ENCODE data around the gene SFXN1.

- TF ChIP-seq CTCF (conservative IDR thresholded peaks at IDR 0.05; ENCODE audit: low read length) (no peak), EZH2phosphoT487 (IDR thresholded peaks at IDR 0.05; ENCODE audit: borderline replicate concordance, low read depth, low read length) (no peak)
Observed at GRCh38 chr5:175520873-175521272, 42.5 kb downstream of the SFXN1 start.
